ENCODE measurements around the gene MUC2. TPM values are rescaled to one million over a fixed set of nuclear protein-coding genes. Genes with fewer than 3 reads are reported as not detected.

The MUC2 gene
- total RNA-seq, 6 experiments from 2014 or later: 0.04 TPM; not detected in 5

GRCh38 chr11:1067812-1068496 lies 6.7 kb upstream of the MUC2 start:
- 72% methylated on average over 8 of the region's 8 CpGs for WGBS (ENCODE audit: insufficient coverage, low coverage, low lambda C conversion rate, missing lambda C conversion rate)
- intact Hi-C loops (cut with DNase I): no loop called here
- Histone ChIP-seq H3K4me1 (no peaks in the 10 kb centered on the region), H3K27me3 (no peaks in the 10 kb centered on the region), H3K4me3 (no peak overlapping the region), H3K27ac (no peak overlapping the region), H3K9me3 (no peaks in the 10 kb centered on the region), H3K36me3 (no peaks in the 10 kb centered on the region)
- TF ChIP-seq CTCF (IDR thresholded peaks at IDR 0.05) (no peak), POLR2A (IDR thresholded peaks at IDR 0.05) (no peak)
- ATAC-seq (no peak), DNase-seq (no peak)

- H3K4me3 ChIP-seq: no peak overlapping the region
- ATAC-seq (no peak), DNase-seq (no peak)
- no peak for TF ChIP-seq CTCF (IDR thresholded peaks at IDR 0.05)
- TF ChIP-seq POLR2A (IDR thresholded peaks at IDR 0.05): no peak
- no peaks in the 10 kb centered on the region for H3K27me3 ChIP-seq
- H3K9me3 ChIP-seq: no peaks in the 10 kb centered on the region
- H3K4me1 ChIP-seq: no peaks in the 10 kb centered on the region
- H3K36me3 ChIP-seq: no peaks in the 10 kb centered on the region
- no peak overlapping the region for H3K27ac ChIP-seq
- intact Hi-C loops (cut with DNase I): no loop called here
Observed at GRCh38 chr11:1069740-1070139, 4.9 kb upstream of the MUC2 start.

- H3K27ac ChIP-seq: no peak overlapping the region
- WGBS (ENCODE audit: insufficient coverage, low coverage, low lambda C conversion rate, missing lambda C conversion rate): 65% methylated on average over 4 of the region's 9 CpGs
- ATAC-seq (no peak), DNase-seq (peak in 1 of 3 donors; percentile 31)
- no peaks in the 10 kb centered on the region for H3K36me3 ChIP-seq
- H3K4me1 ChIP-seq: no peaks in the 10 kb centered on the region
- TF ChIP-seq CTCF (IDR thresholded peaks at IDR 0.05) (no peak), POLR2A (IDR thresholded peaks at IDR 0.05) (no peak)
- intact Hi-C loops (cut with DNase I): no loop called here
- no peak overlapping the region for H3K4me3 ChIP-seq
- H3K27me3 ChIP-seq: no peaks in the 10 kb centered on the region
- H3K9me3 ChIP-seq: no peaks in the 10 kb centered on the region
Observed at GRCh38 chr11:1070594-1071462, 3.8 kb upstream of the MUC2 start.

DNA sequence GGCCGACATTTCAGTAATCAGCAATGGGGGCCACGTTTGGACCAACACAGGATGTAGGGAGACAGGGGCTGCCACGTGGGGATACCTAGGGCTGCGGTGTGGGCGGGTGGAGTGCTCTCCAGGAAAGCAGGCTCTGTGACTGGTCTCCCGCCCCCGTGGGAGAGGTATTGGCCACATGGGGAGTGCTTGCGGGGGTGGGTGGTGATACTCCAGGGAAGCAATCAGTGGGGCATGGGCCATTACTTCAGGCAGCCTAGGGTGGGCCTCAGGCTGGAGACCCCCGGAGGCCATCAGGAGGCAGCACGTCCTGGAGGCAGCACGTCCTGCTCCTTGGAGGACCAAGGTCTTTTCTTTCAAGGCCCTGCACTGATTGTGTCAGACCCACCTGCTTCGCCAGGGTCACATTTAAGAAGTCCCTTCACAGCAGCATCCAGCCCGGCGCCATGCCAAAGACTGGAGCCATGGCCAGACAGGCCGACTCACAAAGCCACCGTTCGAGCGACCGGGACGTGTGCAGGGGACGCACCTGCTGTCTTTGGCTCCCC lies 3.0 kb upstream of the MUC2 start:
- no peak overlapping the region for H3K4me3 ChIP-seq
- no peak for ATAC-seq
- WGBS (ENCODE audit: insufficient coverage, low coverage, low lambda C conversion rate, missing lambda C conversion rate): 45% methylated on average over 4 of the region's 21 CpGs
- H3K9me3 ChIP-seq: no peaks in the 10 kb centered on the region
- H3K4me1 ChIP-seq: no peaks in the 10 kb centered on the region
- peak in 1 of 3 donors; percentile 39 for DNase-seq
- H3K36me3 ChIP-seq: no peaks in the 10 kb centered on the region
- intact Hi-C loops (cut with DNase I): no loop called here
- no peaks in the 10 kb centered on the region for H3K27me3 ChIP-seq
- TF ChIP-seq POLR2A (IDR thresholded peaks at IDR 0.05) (no peak), CTCF (IDR thresholded peaks at IDR 0.05) (no peak)
- H3K27ac ChIP-seq: no peak overlapping the region
